AG09309 (cell line): ENCODE measurements around the gene SVEP1.
A peak's percentile ranks its signal among the peaks of the same experiment; 100 is the strongest.

Experiments used
- DNase-seq: peaks from one replicate; pipeline ENCODE4 v3.0.0-alpha.2; 2010; ENCODE audit warnings: low read depth
- H3K4me3 ChIP-seq: 2 replicates; pipeline ENCODE4 v1.5.1; 2011; ENCODE audit warnings: mild to moderate bottlenecking, low read depth, low read length, moderate library complexity; ENCODE audit not compliant: control insufficient read depth
- CTCF ChIP-seq: IDR thresholded peaks from 2 replicates; pipeline ENCODE4 v1.5.1; 2011; ENCODE audit warnings: mild to moderate bottlenecking, low read depth, low read length, inconsistent platforms; ENCODE audit not compliant: insufficient read depth, control insufficient read depth; ENCODE audit errors: missing control alignments

The SVEP1 gene

GRCh38 chr9:110463499-110463898 lies 116.0 kb downstream of the SVEP1 start:
- no peak for DNase-seq
- H3K4me3 ChIP-seq: no peak overlapping the region
- no peak for TF ChIP-seq CTCF

- H3K4me3 ChIP-seq: no peak overlapping the region
- DNase-seq: no peak
- no peak for TF ChIP-seq CTCF
Measured at GRCh38 chr9:110457245-110457644, 122.3 kb downstream of the SVEP1 start.

GRCh38 chr9:110456681-110457080 lies 122.9 kb downstream of the SVEP1 start:
- TF ChIP-seq CTCF: no peak
- H3K4me3 ChIP-seq: no peak overlapping the region
- no peak for DNase-seq

DNA sequence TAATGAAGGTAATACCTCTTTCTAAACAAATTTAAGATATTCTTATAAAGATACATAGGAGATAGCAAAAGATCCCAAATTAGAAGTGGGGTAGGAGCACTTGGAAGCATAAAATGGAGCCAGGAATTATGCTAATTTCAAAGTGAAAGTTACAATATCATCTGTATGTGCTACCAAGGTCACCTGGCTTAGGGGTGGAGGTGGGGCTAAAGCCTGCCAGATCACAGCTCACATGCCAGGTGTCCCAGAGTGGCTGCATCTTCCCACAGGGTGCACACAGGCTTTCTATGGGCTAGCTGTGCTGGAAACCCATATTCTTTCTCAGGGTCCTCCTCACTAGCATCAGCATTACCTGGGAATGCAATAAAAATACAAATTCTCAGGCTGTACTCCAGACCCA lies 123.7 kb downstream of the SVEP1 start:
- no peak for DNase-seq
- no peak overlapping the region for H3K4me3 ChIP-seq
- no peak for TF ChIP-seq CTCF

DNA sequence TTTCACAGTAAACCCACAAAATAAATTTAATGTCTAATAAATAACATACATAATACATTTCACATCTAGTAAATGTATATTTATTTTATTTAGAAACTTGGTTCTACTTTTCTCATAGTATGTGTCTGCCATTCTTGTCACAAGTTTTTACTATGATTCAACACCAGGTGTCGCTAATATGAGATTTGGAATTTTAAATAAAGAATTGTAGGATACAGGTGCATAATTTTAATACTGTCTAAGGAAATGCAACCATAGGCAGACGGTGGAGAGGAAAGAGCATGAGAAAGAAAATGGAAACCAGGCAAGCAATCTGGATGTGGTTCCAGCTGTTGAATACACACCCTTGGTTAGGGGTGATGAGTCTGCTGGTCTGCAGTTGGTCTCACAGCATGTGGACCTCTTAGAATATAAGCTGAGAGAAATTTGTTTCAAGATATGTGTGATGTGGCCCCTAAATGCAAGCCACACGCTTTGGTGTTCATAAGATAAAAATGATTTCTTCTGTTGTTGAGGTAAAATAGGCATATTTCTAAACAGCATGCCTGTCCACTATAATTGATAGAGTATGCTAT lies 127.2 kb downstream of the SVEP1 start:
- no peak for DNase-seq
- peak; percentile 25 for TF ChIP-seq CTCF
- H3K4me3 ChIP-seq: no peak overlapping the region

- no peak for DNase-seq
- H3K4me3 ChIP-seq: no peak overlapping the region
- no peak for TF ChIP-seq CTCF
Measured at GRCh38 chr9:110451726-110452125, 127.8 kb downstream of the SVEP1 start.

GRCh38 chr9:110447476-110447875 lies 132.1 kb downstream of the SVEP1 start:
- no peak overlapping the region for H3K4me3 ChIP-seq
- no peak for DNase-seq
- no peak for TF ChIP-seq CTCF
